K562 (cell line): ENCODE data around the gene ERBB3. TPM values are rescaled to one million over a fixed set of nuclear protein-coding genes. Genes with fewer than 3 reads are reported as not detected.
A peak's percentile ranks its signal among the peaks of the same experiment; 100 is the strongest.

ENCODE experiments used
- STAT5B ChIP-seq: fragments of 250-450 bp; sonication (Bioruptor Pico); IDR thresholded peaks from 2 replicates; pipeline ENCODE4 v1.8.0; 2021; ENCODE audit warnings: mild to moderate bottlenecking, inconsistent platforms
- STAT6 ChIP-seq: sonication (generic); formaldehyde crosslinking; IDR thresholded peaks from 2 replicates; pipeline ENCODE4 v1.8.1; 2023; ENCODE audit warnings: mild to moderate bottlenecking, missing genetic modification reagents
- polyA plus RNA-seq, 8 experiments: library from polyadenylated mRNA; depleted of rRNA in 4 of 8; stranded (reverse) in 5 of 8; unstranded in 3 of 8; fragments of >200 nt; fragmentation: Nextera tagmentation in 2 of 8; fragmentation: Illumina TruSeq in 1 of 8; extraction: Ambion mirVana in 2 of 8; extraction: Trizol in 1 of 8; gene quantifications; 2 replicates each; pipeline versions ENCODE4 v1.2.1 to v1.2.3, GENCODE V29; 2011 to 2014; ENCODE audit warnings: inconsistent platforms in 1 of 8, missing spikeins in 1 of 8
- total RNA-seq, 7 experiments: library from RNA; depleted of rRNA in 6 of 7; stranded (reverse); fragments of >200 nt in 6 of 7; fragmentation: Illumina TruSeq in 2 of 7; extraction: Trizol in 2 of 7; gene quantifications; 2 replicates each; pipeline versions ENCODE4 v1.2.1 to v1.2.3, GENCODE V29; 2011 to 2021; ENCODE audit warnings: low replicate concordance in 1 of 7
- TF ChIP-seq, protein P1 (sequence below): fragments of 450-650 bp; IDR thresholded peaks from 2 replicates; pipeline ENCODE4 v1.6.1; 2016; ENCODE audit warnings: borderline replicate concordance
- TF ChIP-seq, protein P2 (sequence below): fragments of 450-650 bp; IDR thresholded peaks from 2 replicates; pipeline ENCODE4 v1.6.1; 2014; ENCODE audit warnings: low read depth, mild to moderate bottlenecking, moderate library complexity, borderline replicate concordance

The ERBB3 gene
- total and polyA plus RNA-seq, 9 of the 15 experiments (the other 6 are each of a cell fraction or from before 2014, with no cell fraction given): 1.5 to 5.4 (median 3.8) TPM

GRCh38 chr12:56041552-56042429 is 38.2 kb upstream of the ERBB3 start, which contains the start of gene RPS26 (continued):
- TF ChIP-seq, protein P1, sequence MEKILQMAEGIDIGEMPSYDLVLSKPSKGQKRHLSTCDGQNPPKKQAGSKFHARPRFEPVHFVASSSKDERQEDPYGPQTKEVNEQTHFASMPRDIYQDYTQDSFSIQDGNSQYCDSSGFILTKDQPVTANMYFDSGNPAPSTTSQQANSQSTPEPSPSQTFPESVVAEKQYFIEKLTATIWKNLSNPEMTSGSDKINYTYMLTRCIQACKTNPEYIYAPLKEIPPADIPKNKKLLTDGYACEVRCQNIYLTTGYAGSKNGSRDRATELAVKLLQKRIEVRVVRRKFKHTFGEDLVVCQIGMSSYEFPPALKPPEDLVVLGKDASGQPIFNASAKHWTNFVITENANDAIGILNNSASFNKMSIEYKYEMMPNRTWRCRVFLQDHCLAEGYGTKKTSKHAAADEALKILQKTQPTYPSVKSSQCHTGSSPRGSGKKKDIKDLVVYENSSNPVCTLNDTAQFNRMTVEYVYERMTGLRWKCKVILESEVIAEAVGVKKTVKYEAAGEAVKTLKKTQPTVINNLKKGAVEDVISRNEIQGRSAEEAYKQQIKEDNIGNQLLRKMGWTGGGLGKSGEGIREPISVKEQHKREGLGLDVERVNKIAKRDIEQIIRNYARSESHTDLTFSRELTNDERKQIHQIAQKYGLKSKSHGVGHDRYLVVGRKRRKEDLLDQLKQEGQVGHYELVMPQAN: peak; percentile 95
- TF ChIP-seq, protein P2, sequence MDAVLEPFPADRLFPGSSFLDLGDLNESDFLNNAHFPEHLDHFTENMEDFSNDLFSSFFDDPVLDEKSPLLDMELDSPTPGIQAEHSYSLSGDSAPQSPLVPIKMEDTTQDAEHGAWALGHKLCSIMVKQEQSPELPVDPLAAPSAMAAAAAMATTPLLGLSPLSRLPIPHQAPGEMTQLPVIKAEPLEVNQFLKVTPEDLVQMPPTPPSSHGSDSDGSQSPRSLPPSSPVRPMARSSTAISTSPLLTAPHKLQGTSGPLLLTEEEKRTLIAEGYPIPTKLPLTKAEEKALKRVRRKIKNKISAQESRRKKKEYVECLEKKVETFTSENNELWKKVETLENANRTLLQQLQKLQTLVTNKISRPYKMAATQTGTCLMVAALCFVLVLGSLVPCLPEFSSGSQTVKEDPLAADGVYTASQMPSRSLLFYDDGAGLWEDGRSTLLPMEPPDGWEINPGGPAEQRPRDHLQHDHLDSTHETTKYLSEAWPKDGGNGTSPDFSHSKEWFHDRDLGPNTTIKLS: peak; percentile 91
- TF ChIP-seq STAT6 (peak; percentile 93; the same call in 1 of the 2 replicates), STAT5B (CRISPR knock-in tag) (no peak)
